ENCODE data around the gene TRPM2.
"Not testable (repeated sequence)": the region's sequence is repeated elsewhere in the genome, so short reads cannot be mapped to it uniquely, and the experiment has no call there.

TRPM2 gene

DNA sequence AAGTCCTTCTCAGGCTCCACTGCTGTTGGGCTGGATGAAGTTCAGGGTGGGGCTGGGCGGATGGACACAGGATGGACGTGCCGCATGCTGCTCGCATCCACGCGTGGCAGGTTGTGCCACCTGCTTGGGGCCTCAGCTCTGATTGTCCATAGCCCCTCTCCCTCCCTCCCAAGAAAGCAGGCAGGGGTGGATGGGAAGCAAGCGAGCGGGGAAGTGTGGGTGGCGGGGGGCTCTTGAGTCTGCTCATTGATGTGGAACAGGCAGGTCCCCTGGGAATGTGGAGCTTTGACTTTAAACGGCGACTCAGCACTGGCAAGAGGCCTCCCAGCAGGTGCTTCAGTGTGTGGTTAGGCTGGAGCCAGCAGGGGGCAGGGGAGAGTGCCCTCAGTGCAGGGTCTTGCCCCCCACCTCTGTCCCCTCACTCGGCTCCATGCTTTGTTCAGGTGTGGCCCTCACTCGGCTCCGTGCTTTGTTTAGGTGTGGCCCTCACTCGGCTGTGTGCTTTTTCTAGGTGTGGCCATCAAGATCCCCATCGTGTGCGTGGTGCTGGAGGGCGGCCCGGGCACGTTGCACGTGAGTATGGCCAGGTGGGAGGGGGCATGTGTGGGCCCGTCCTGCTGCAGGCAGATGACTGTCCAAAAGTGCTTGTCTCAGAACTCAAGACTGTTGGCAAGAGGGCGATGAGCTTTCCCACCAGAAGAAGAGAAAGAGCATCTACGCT, 23.9 kb downstream of the TRPM2 start:
- no peak for DNase-seq

DNA sequence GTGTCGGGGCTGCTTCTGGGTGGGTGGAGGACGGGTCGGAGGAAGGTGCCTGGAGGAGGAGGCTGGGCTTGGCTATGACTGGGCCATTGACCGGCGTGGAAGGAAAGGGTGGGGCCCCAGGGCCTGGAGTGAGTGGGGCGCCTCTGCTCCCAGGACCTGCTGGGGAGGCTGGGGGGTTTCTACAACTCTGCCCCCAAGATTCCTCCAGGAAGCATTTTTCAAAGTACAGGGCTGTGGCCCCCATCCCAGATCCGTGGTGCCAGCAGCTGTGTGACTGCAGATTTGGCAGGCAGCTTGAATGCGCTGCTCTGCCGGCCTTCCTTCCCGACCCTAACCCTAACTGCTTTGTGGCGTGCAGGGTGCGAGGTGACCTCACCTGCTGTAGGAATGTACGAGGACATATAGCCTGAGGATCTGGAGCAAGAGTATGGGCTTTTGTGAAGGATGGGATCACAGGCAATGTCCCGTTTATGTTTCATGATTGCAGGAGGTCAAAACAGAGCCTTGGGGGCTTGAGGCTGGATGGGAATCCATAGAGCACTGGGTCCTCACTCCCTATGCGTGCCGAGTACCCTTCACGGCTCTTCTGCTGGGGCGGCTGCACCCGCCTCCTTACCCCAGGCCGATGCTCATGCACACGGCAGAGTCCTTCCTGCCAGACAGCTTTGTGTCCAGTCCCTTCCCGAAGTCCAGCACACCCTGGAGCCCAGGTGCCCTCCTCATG, 24.7 kb downstream of the TRPM2 start:
- no peak for DNase-seq

- no peak for DNase-seq
Measured at GRCh38 chr21:44378646-44379514, 25.5 kb downstream of the TRPM2 start.

DNA sequence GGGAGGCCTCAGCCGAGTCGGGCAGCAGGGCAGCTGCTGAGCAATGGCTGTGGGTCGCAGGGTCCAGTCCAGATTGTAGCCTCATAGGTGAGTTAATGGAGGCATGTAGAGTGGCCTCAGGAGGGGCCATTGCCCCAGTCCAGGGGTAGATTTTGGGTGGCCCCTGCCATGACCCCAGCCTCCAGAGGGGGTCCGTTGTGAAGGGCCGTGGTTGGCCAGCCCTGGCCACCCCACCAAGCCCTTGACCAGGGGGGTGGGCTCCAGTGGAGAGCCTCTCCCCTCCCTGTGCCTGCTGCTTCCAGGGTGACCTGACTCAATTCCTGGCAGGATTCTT, 26.1 kb downstream of the TRPM2 start:
- no peak for DNase-seq

DNA sequence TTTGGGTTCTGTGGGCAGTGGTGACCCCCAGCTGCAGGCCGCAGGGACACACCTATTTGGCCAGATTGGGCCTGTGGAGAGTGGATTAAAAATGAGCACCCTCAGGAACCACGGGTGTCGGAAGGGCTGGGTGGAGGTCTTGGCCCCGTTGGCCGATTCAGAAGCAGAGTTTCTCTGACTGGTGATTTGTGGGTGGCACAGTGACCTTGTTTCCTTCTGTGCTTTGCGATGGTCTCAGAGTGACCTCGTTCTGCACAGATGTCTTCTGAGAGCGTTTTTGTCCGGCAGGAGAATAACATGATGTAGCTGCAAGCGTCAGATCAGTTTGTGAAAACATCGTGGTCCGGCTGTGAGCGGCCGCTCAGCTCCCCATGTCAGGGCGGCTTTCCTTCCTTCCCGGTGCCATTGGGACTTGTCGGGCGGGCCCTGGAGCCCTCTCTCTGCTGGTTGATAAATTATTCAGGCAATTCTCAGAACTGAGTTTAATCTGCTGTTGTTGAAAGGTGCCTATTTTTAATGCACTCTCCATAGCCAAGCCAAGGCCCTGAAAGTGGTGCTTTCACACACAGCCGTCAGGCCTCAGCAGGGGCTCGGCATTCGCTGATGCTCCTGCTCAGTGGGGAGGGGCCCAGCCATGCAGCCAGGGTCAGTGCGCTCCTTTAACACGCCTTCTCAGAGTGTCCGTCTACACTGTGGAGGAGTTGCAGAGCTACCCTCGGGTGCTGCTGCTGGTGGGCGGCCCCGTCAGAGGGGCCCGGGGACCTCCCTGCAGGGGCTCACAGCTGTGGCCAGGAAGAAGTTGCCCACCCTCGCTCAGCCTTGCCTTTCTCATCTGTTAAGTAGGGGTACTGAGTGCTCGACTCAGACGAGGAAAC, 26.8 kb downstream of the TRPM2 start:
- no peak for DNase-seq

DNA sequence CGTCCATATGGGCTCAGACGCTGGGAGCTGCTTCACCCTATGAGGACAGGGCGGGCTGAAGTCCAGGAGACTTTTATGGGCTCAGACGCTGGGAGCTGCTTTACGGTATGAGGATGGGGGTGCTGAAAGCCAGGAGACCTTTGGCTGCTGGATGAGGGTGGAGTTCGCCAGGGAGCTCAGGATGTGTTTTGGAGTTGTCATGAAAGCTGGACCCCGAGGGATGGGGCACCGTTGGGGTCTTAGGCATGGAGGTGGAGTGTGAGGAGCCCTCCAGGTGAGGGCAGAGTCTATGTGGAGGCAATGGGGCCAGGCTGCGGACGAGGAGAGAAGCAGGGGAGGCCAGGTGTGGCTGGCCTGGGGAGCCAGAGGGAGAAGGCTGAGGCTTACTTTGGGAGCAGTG, 27.5 kb downstream of the TRPM2 start:
- DNase-seq = no peak

- no peak for DNase-seq
Measured at GRCh38 chr21:44381874-44382273, 28.5 kb downstream of the TRPM2 start.

DNA sequence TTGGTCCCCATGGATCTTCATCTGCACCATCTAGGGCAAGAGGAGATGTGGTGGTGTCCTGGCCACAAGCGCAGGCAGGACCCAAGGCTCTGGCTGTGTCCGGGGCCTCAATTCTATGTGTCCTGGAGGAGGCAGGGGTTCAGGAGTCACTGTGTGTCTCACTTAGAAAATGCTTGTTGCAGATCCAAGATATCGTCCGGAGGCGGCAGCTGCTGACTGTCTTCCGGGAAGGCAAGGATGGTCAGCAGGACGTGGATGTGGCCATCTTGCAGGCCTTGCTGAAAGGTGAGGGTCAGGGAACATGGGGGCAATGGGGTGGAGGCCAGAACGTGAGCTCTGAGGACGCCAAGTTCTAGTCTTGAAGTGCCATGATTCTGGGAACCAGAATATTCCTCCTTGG, 29.1 kb downstream of the TRPM2 start:
- DNase-seq = no peak

GRCh38 chr21:44383216-44383615, 29.8 kb downstream of the TRPM2 start:
- no peak for DNase-seq

GRCh38 chr21:44384968-44385367, 31.5 kb downstream of the TRPM2 start:
- no peak for DNase-seq

GRCh38 chr21:44389335-44389734, 35.9 kb downstream of the TRPM2 start:
- no peak for DNase-seq

- DNase-seq = no peak
Measured at GRCh38 chr21:44390886-44391285, 37.5 kb downstream of the TRPM2 start.

- no peak for DNase-seq
Measured at GRCh38 chr21:44391345-44392091, 38.1 kb downstream of the TRPM2 start.

GRCh38 chr21:44392185-44392584, 38.8 kb downstream of the TRPM2 start:
- no peak for DNase-seq

DNA sequence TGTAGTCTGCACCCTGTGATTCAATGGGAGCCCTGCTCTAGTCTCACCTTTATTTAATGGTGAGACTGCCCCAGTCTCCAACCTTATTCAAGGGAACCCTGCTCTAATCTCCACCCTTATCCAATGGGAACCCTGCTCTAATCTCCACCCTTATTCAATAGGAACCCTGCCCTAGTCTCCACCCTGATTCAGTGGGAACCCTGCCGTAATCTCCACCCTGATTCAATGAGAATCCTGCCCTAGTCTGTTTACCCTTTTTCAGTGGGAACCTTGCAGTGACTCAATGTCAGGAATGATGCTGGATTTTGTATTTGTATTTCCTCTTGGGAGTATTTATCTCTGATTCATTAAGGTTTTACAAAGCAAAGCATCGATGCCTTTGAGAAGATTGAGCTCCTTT, 39.5 kb downstream of the TRPM2 start:
- DNase-seq = no peak

DNA sequence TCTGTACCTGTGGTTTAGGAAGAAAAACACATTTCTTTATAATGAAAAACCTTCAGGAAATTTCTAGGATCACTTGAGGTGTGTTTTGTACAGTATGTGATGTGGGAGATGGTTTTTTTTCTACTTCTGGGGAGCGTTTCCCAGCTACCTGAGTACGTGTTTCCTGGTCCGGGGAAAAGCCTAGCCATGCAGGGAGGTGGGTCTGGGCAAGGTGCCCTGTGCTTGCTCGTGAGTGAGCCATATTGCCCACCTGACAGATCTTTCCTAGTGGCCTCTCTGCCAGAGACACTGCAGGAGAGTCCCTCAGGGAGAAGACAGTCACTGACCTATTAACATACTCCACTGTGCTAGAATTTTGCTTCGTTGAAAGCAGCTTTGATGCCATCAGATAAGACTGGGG, 41.3 kb downstream of the TRPM2 start:
- no peak for DNase-seq

DNA sequence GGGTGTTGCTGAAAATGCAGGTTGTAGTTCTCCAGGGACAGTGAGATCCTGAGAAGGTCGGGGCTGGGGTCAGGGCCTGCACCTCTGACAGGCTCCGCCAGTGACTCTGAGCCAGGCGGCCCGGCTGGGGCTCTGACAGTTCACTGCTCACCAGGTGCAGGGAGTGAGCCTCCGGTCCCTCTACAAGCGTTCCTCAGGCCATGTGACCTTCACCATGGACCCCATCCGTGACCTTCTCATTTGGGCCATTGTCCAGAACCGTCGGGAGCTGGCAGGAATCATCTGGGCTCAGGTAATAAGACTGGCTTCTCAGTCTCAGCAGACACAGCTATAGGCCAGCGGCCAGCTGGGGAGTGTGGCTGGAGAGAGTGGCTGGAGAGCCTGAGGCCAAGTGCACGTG, 41.8 kb downstream of the TRPM2 start:
- DNase-seq = no peak

GRCh38 chr21:44396803-44397202, 43.4 kb downstream of the TRPM2 start:
- not testable (repeated sequence) for DNase-seq

DNA sequence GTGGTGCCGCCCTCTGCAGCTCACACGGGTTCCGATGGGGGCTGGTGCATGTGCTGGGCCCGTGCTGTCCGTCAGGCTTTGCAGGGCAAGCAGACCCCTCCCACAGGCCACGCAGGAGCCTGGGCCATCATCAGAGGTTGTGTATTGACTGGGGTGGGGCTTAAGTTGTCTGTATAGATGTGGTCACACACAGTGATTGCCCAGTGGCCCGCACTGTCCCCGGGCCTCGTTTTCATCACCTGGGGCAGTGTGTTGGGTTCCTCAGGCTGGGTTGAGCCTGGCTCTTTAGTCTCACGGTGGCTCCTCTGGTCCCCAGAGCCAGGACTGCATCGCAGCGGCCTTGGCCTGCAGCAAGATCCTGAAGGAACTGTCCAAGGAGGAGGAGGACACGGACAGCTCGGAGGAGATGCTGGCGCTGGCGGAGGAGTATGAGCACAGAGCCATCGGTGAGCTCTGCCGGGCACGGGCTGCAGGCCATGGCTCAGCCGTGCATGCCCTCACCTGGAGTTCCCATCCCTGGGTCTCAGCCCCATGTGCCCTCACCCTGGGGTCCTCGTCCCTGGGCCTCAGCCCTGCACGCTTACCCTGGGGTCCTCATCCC, 44.1 kb downstream of the TRPM2 start:
- no peak for DNase-seq

DNA sequence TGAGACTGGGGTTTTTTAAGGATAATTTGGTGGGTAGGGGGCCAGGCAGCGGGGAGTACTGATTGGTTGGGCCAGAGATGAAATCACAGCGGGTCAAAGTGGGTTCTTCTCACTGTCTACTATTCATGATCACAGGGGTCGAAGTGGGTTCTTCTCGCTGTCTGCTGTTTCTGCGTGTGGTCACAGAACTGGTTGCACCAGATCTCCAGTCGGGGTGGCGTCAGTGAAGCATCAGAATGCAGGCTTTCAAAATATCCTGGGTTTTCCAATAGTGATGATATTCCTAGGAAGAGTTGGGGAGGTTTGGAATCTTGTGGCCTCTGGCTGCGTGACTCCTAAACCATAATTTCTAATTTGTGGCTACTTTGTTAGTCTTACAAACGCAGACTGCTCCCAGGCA, 45.1 kb downstream of the TRPM2 start:
- no peak for DNase-seq

DNA sequence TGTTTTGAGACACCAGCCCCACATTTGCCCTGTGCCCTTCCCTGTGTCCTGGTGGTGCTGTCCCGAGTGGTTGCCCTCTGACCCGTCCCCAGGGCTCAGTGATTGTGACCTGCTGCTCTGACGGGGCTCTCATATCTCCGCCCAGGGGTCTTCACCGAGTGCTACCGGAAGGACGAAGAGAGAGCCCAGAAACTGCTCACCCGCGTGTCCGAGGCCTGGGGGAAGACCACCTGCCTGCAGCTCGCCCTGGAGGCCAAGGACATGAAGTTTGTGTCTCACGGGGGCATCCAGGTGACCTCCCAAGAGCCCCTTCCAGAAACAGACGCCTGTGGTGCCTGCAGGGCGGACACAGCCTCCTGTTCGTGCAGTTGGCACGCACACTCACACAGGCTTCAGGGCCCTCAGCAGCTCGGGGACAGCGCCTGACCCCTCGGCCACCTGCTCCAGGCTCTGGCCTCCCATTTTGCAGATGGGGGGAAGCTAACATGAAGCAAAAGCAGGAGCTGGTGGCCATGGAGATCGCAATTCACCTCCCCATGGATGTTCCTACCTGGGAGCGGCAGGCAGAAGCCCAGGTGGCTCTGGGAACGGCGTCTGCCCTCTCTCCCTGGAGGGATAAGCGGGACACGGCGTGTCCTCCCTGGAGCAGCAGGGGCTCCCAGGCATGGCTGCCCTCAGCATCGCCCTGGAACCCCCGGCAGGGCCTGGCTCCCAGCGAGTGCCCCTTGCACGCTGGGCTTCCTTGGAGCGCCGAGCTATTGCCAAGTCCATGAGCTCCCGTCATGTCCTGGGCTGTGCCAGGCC, 45.9 kb downstream of the TRPM2 start:
- DNase-seq = no peak
